HepG2 (cell line): Measurements from ENCODE around the gene INPP1. TPM values are rescaled to one million over a fixed set of nuclear protein-coding genes. Genes with fewer than 3 reads are reported as not detected.
A peak's percentile ranks its signal among the peaks of the same experiment; 100 is the strongest.

Experiments
- GFI1 ChIP-seq: sonication (generic); formaldehyde crosslinking; IDR thresholded peaks from 2 replicates; pipeline ENCODE4 v1.5.0; 2020; ENCODE audit warnings: missing genetic modification reagents, mild to moderate bottlenecking, borderline replicate concordance
- GZF1 ChIP-seq: sonication (generic); formaldehyde crosslinking; IDR thresholded peaks from 2 replicates; pipeline ENCODE4 v1.5.1; 2020; ENCODE audit warnings: mild to moderate bottlenecking, missing genetic modification reagents
- HDAC1 ChIP-seq: sonication (generic); formaldehyde crosslinking; IDR thresholded peaks from 2 replicates; pipeline ENCODE4 v1.5.1; 2020; ENCODE audit warnings: mild to moderate bottlenecking, missing genetic modification reagents
- NBN ChIP-seq: fragments of 450-650 bp; conservative IDR thresholded peaks from 2 replicates; pipeline ENCODE4 v1.6.1; 2017
- NCOA1 ChIP-seq: sonication (generic); formaldehyde crosslinking; IDR thresholded peaks from 2 replicates; pipeline ENCODE4 v1.9.0; 2021; ENCODE audit warnings: missing genetic modification reagents
- PHF8 ChIP-seq: sonication (generic); formaldehyde crosslinking; IDR thresholded peaks from 2 replicates; pipeline ENCODE4 v1.5.0; 2020; ENCODE audit warnings: missing genetic modification reagents
- REPIN1 ChIP-seq: sonication (generic); formaldehyde crosslinking; IDR thresholded peaks from 2 replicates; pipeline ENCODE4 v1.8.0; 2022; ENCODE audit warnings: missing genetic modification reagents, low read depth, mild to moderate bottlenecking, borderline replicate concordance
- TCF12 ChIP-seq, 2 experiments: fragments of 450-650 bp in 1 of 2; sonication (generic) in 1 of 2; formaldehyde crosslinking in 1 of 2; IDR thresholded peaks; 2 replicates each; pipeline versions ENCODE4 v1.6.1 to v1.8.0; 2017 to 2022; ENCODE audit warnings: antibody characterized with exemption in 1 of 2, mild to moderate bottlenecking in 1 of 2, missing genetic modification reagents in 1 of 2, moderate library complexity in 1 of 2
- TCF7 ChIP-seq: sonication (generic); IDR thresholded peaks from 2 replicates; pipeline ENCODE4 v1.6.1; 2016; ENCODE audit warnings: antibody characterized with exemption, low read depth
- ZC3H4 ChIP-seq: sonication (generic); formaldehyde crosslinking; IDR thresholded peaks from 2 replicates; pipeline ENCODE4 v1.4.0; 2020; ENCODE audit warnings: missing genetic modification reagents, borderline replicate concordance
- ZNF12 ChIP-seq: sonication (generic); formaldehyde crosslinking; IDR thresholded peaks from 2 replicates; pipeline ENCODE4 v1.5.0; 2020; ENCODE audit warnings: missing genetic modification reagents
- ZNF280B ChIP-seq: sonication (generic); formaldehyde crosslinking; IDR thresholded peaks from 2 replicates; pipeline ENCODE4 v1.5.0; 2020; ENCODE audit warnings: missing genetic modification reagents, mild to moderate bottlenecking, borderline replicate concordance
- ZNF333 ChIP-seq: sonication (generic); formaldehyde crosslinking; IDR thresholded peaks from 2 replicates; pipeline ENCODE4 v1.4.0; 2020; ENCODE audit warnings: mild to moderate bottlenecking, missing genetic modification reagents, borderline replicate concordance
- ZNF335 ChIP-seq: sonication (generic); formaldehyde crosslinking; IDR thresholded peaks from 2 replicates; pipeline ENCODE4 v1.4.0; 2020; ENCODE audit warnings: missing genetic modification reagents
- ZNF354B ChIP-seq: sonication (generic); formaldehyde crosslinking; IDR thresholded peaks from 2 replicates; pipeline ENCODE4 v1.8.0; 2022; ENCODE audit warnings: mild to moderate bottlenecking, missing genetic modification reagents
- ZNF362 ChIP-seq: sonication (generic); formaldehyde crosslinking; IDR thresholded peaks from 2 replicates; pipeline ENCODE4 v1.4.0; 2020; ENCODE audit warnings: missing genetic modification reagents, mild to moderate bottlenecking, borderline replicate concordance
- ZNF567 ChIP-seq: sonication (generic); formaldehyde crosslinking; IDR thresholded peaks from 2 replicates; pipeline ENCODE4 v1.8.1; 2023; ENCODE audit warnings: mild to moderate bottlenecking, missing genetic modification reagents, borderline replicate concordance
- ZNF614 ChIP-seq: IDR thresholded peaks from 2 replicates; pipeline ENCODE4 v1.6.1; 2018; ENCODE audit warnings: missing biosample characterization, missing genetic modification reagents, inconsistent platforms, borderline replicate concordance
- ZNF747 ChIP-seq: sonication (generic); formaldehyde crosslinking; IDR thresholded peaks from 2 replicates; pipeline ENCODE4 v1.8.1; 2023; ENCODE audit warnings: missing genetic modification reagents, mild to moderate bottlenecking, borderline replicate concordance
- ZNF768 ChIP-seq: sonication (generic); formaldehyde crosslinking; IDR thresholded peaks from 2 replicates; pipeline ENCODE4 v1.4.0; 2020; ENCODE audit warnings: missing genetic modification reagents
- polyA plus RNA-seq, 8 experiments: library from polyadenylated mRNA; depleted of rRNA in 3 of 8; stranded (reverse) in 7 of 8; unstranded in 1 of 8; fragments of >200 nt; fragmentation: Illumina TruSeq in 4 of 8; extraction: Trizol in 4 of 8; gene quantifications; 2 replicates each; pipeline versions ENCODE4 v1.2.1 to v1.2.3, GENCODE V29; 2011 to 2016; ENCODE audit warnings: low read depth in 4 of 8, missing spikeins in 1 of 8, mixed read lengths in 1 of 8; ENCODE audit not compliant: insufficient read depth in 1 of 8
- total RNA-seq, 5 experiments: library from RNA; depleted of rRNA; stranded (reverse); fragments of >200 nt; fragmentation: Illumina TruSeq; extraction: Trizol; gene quantifications; 2 replicates each; pipeline ENCODE4 v1.2.3, GENCODE V29; 2016; ENCODE audit warnings: low read depth in 1 of 5
- TF ChIP-seq, protein P1 (sequence below): IDR thresholded peaks from 2 replicates; pipeline ENCODE4 v1.6.1; 2016; ENCODE audit warnings: missing compliant biosample characterization, missing genetic modification reagents, borderline replicate concordance
- TF ChIP-seq, protein P2 (sequence below): sonication (generic); formaldehyde crosslinking; IDR thresholded peaks from 2 replicates; pipeline ENCODE4 v1.5.1; 2020; ENCODE audit warnings: missing genetic modification reagents, mild to moderate bottlenecking, borderline replicate concordance
- TF ChIP-seq, protein P3 (sequence below): sonication (generic); formaldehyde crosslinking; IDR thresholded peaks from 2 replicates; pipeline ENCODE4 v1.8.0; 2022; ENCODE audit warnings: mild to moderate bottlenecking, missing genetic modification reagents

Gene INPP1
- total and polyA plus RNA-seq, 2 of the 13 experiments (the other 11 are each of a cell fraction or from before 2014, with no cell fraction given): 10.0 to 13.3 TPM

DNA sequence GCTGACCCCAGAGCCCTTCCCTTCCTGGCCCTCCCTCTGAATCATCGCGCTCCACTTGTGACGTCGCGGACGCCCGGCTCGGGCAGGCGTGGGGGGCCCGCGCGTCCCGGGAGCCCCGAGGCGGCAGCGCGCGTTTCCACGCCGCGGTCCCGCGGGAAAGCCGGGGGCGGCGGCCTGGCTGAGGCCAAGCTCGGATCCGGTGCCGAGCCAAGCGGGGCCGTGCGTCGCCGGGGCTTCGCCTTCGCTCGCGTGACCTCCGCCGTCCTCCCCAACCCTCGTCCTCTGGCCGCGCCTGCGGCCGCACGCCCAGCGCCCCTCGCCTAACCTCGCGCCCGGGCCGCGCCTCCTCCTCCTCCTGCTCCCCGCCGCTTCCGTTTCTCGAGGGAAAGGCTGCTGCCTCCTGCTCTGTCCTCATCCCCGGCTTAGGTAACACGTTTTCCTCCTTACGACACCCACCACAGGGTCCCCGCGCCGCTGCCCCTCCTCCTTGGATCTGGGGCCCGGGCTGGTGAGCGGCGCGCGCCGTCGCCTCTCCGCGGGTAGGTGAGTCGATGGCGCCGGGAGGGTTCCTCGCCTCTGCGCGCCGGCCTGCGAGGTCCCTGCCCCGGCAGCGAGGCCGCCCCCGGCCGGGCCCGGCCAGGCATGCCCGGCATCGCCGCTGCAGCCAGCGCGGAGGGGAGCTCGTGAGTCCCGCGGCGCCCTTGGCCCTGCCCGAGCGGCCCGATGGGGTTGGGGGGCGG, at the start of gene INPP1 (continued):
- TF ChIP-seq ZNF333: 0 out of 2 replicates have a peak, but pooled peaks have one; percentile 3
- peak; percentile 59; the same call in 1 of the 2 replicates for TF ChIP-seq GFI1
- TF ChIP-seq NCOA1 (CRISPR knock-in tag): peak; percentile 74; the same call in 1 of the 2 replicates
- no peak for TF ChIP-seq ZC3H4 (CRISPR knock-in tag)
- TF ChIP-seq ZNF280B (CRISPR knock-in tag): no peak
- TF ChIP-seq HDAC1 (CRISPR knock-in tag): peak; percentile 94
- peak; percentile 74 for TF ChIP-seq PHF8 (CRISPR knock-in tag)
- TF ChIP-seq, protein P1, sequence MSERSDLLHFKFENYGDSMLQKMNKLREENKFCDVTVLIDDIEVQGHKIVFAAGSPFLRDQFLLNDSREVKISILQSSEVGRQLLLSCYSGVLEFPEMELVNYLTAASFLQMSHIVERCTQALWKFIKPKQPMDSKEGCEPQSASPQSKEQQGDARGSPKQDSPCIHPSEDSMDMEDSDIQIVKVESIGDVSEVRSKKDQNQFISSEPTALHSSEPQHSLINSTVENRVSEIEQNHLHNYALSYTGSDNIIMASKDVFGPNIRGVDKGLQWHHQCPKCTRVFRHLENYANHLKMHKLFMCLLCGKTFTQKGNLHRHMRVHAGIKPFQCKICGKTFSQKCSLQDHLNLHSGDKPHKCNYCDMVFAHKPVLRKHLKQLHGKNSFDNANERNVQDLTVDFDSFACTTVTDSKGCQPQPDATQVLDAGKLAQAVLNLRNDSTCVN (CRISPR knock-in tag): no peak
- TF ChIP-seq, protein P2, sequence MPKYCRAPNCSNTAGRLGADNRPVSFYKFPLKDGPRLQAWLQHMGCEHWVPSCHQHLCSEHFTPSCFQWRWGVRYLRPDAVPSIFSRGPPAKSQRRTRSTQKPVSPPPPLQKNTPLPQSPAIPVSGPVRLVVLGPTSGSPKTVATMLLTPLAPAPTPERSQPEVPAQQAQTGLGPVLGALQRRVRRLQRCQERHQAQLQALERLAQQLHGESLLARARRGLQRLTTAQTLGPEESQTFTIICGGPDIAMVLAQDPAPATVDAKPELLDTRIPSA (CRISPR knock-in tag): no peak; the same call in 1 of the 2 replicates
- TF ChIP-seq TCF12 (IDR thresholded peaks at IDR 0.05): no peak
- TF ChIP-seq TCF12 (CRISPR knock-in tag; IDR thresholded peaks at IDR 0.05): peak; percentile 73; the same call in 1 of the 2 replicates
- no peak for TF ChIP-seq NBN
- TF ChIP-seq, protein P3, sequence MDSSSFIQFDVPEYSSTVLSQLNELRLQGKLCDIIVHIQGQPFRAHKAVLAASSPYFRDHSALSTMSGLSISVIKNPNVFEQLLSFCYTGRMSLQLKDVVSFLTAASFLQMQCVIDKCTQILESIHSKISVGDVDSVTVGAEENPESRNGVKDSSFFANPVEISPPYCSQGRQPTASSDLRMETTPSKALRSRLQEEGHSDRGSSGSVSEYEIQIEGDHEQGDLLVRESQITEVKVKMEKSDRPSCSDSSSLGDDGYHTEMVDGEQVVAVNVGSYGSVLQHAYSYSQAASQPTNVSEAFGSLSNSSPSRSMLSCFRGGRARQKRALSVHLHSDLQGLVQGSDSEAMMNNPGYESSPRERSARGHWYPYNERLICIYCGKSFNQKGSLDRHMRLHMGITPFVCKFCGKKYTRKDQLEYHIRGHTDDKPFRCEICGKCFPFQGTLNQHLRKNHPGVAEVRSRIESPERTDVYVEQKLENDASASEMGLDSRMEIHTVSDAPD (CRISPR knock-in tag): peak; percentile 77
- peak; percentile 96 for TF ChIP-seq ZNF567 (CRISPR knock-in tag)
- TF ChIP-seq ZNF768 (CRISPR knock-in tag): peak; percentile 46; the same call in 1 of the 2 replicates
- peak; percentile 59; the same call in 1 of the 2 replicates for TF ChIP-seq ZNF335 (CRISPR knock-in tag)
- peak; percentile 56; the same call in 1 of the 2 replicates for TF ChIP-seq ZNF362 (CRISPR knock-in tag)
- TF ChIP-seq GZF1 (CRISPR knock-in tag): peak; percentile 28; the same call in 1 of the 2 replicates
- peak; percentile 65 for TF ChIP-seq ZNF747 (CRISPR knock-in tag)
- TF ChIP-seq ZNF12 (CRISPR knock-in tag): peak; percentile 33; the same call in 1 of the 2 replicates
- no peak for TF ChIP-seq TCF7
- peak; percentile 91 for TF ChIP-seq ZNF354B
- TF ChIP-seq REPIN1 (CRISPR knock-in tag): peak; percentile 94
- TF ChIP-seq ZNF614: no peak
